GM12878 (cell line): ENCODE results near the gene CD2. TPM values are rescaled to one million over a fixed set of nuclear protein-coding genes. Genes with fewer than 3 reads are reported as not detected.

ENCODE experiments used
- RCOR1 ChIP-seq: conservative IDR thresholded peaks from 2 replicates; pipeline ENCODE4 v1.6.1; 2012; ENCODE audit warnings: low read depth, low read length, improper control_type of control experiment
- RUNX3 ChIP-seq: IDR thresholded peaks from 2 replicates; pipeline ENCODE4 v1.6.1; 2012; ENCODE audit warnings: low read length, inconsistent platforms
- polyA plus RNA-seq, 11 experiments: library from polyadenylated mRNA; depleted of rRNA in 4 of 11; unstranded in 6 of 11; stranded (reverse) in 5 of 11; fragments of >200 nt; fragmentation: Nextera tagmentation in 4 of 11; fragmentation: Illumina TruSeq in 1 of 11; extraction: Ambion mirVana in 4 of 11; extraction: Trizol in 1 of 11; gene quantifications; 1 replicate in 1 of 11; 2 replicates in 10 of 11; pipeline versions ENCODE4 v1.2.1 to v1.2.3, GENCODE V29; 2011 to 2016; ENCODE audit warnings: inconsistent platforms in 2 of 11, missing spikeins in 2 of 11, low read depth in 1 of 11
- total RNA-seq, 4 experiments: library from RNA; depleted of rRNA in 3 of 4; stranded (reverse); fragments of >200 nt in 3 of 4; fragmentation: Illumina TruSeq in 1 of 4; extraction: Trizol in 1 of 4; gene quantifications; 2 replicates each; pipeline versions ENCODE4 v1.2.1 to v1.2.3, GENCODE V29; 2013 to 2021
- TF ChIP-seq, protein P1 (sequence below): IDR thresholded peaks from 2 replicates; pipeline ENCODE4 v1.6.1; 2012; ENCODE audit warnings: mild to moderate bottlenecking, low read depth, low read length
- TF ChIP-seq, protein P2 (sequence below): IDR thresholded peaks from 2 replicates; pipeline ENCODE4 v1.6.1; 2012; ENCODE audit warnings: low read depth, low read length, improper control_type of control experiment

Gene CD2
- total and polyA plus RNA-seq, 10 of the 15 experiments (the other 5 are each of a cell fraction or from before 2014, with no cell fraction given), result 0.15 to 4.3 (median 2.8) TPM

DNA sequence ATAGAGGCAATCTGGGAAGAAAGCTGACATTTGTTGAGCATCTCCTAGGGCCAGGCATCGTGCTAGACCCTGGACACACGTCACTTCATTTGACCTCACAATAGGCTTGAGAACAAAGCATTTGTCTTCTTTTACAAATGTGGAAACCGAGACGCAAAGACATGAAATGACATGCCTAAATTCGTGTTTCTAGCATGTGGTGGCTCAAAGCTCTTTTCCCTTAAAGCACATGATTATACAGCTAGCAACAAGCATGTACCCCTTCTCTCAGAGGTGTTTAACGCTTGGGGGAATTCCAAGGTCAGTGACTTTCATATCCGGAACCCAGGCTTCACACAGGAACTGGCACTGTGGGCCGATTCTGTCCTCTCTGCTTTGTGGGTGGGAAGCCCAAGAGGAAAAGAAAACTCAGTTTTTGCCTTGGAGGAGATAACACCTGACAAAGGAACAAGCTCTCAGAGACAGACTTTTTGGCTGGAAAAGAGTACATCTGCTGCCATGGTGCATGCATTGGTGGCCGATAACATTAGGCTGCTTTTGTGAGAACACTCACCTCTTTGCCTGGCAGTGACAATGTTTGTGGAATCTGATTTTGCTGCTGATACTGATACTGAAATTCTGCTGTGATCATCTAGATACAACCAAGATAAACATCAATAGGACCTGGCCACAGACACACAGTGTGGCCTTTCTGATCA lies 15.4 kb upstream of the CD2 start (continued):
- TF ChIP-seq, protein P1, sequence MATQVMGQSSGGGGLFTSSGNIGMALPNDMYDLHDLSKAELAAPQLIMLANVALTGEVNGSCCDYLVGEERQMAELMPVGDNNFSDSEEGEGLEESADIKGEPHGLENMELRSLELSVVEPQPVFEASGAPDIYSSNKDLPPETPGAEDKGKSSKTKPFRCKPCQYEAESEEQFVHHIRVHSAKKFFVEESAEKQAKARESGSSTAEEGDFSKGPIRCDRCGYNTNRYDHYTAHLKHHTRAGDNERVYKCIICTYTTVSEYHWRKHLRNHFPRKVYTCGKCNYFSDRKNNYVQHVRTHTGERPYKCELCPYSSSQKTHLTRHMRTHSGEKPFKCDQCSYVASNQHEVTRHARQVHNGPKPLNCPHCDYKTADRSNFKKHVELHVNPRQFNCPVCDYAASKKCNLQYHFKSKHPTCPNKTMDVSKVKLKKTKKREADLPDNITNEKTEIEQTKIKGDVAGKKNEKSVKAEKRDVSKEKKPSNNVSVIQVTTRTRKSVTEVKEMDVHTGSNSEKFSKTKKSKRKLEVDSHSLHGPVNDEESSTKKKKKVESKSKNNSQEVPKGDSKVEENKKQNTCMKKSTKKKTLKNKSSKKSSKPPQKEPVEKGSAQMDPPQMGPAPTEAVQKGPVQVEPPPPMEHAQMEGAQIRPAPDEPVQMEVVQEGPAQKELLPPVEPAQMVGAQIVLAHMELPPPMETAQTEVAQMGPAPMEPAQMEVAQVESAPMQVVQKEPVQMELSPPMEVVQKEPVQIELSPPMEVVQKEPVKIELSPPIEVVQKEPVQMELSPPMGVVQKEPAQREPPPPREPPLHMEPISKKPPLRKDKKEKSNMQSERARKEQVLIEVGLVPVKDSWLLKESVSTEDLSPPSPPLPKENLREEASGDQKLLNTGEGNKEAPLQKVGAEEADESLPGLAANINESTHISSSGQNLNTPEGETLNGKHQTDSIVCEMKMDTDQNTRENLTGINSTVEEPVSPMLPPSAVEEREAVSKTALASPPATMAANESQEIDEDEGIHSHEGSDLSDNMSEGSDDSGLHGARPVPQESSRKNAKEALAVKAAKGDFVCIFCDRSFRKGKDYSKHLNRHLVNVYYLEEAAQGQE, result no peak
- TF ChIP-seq, protein P2, sequence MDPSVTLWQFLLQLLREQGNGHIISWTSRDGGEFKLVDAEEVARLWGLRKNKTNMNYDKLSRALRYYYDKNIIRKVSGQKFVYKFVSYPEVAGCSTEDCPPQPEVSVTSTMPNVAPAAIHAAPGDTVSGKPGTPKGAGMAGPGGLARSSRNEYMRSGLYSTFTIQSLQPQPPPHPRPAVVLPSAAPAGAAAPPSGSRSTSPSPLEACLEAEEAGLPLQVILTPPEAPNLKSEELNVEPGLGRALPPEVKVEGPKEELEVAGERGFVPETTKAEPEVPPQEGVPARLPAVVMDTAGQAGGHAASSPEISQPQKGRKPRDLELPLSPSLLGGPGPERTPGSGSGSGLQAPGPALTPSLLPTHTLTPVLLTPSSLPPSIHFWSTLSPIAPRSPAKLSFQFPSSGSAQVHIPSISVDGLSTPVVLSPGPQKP, result no peak
- TF ChIP-seq RUNX3 (peak; percentile 74), RCOR1 (0 out of 2 replicates have a peak, but pooled peaks have one; percentile 39)
